GM12891 (cell line): ENCODE results near the gene DDX25.

Experiments
- PAX5 ChIP-seq: IDR thresholded peaks from 2 replicates; pipeline ENCODE4 v1.6.1; 2011; ENCODE audit warnings: low read length, moderate library complexity, mild to moderate bottlenecking; ENCODE audit not compliant: insufficient read depth, severe bottlenecking
- POLR2A ChIP-seq: IDR thresholded peaks from 2 replicates; pipeline ENCODE4 v1.6.1; 2011; ENCODE audit warnings: low read depth, low read length, control low read depth
- POLR2AphosphoS5 ChIP-seq: IDR thresholded peaks from 2 replicates; pipeline ENCODE4 v1.6.1; 2011; ENCODE audit warnings: low read depth, low read length, control low read depth
- TAF1 ChIP-seq: IDR thresholded peaks from 2 replicates; pipeline ENCODE4 v1.6.1; 2011; ENCODE audit warnings: low read depth, low read length, control low read depth

DNA sequence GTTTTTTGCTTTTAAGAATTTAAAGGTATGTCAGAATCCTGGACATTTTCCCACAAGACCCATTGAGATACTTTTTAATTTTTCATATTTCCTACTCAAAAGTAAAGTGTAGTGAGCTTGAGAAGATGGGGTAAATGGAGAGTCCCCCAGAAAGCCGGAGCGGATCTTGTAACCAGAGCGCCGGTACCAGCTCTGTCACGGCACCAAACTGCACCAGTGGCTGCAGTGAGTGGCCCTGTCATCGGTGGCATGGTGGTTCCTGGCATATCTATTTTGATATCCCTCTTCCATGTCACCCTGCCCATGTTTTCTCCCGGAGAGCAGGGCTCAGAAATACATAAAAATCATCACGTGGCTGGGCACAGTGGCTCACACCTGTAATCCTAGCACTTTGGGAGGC is 19.3 kb downstream of the DDX25 start:
- TF ChIP-seq TAF1 (no peak), POLR2A (no peak), POLR2AphosphoS5 (no peak), PAX5 (no peak)
